NB4 (cell line): ENCODE results near the gene SPOCK3.

Experiments
- MAX ChIP-seq: IDR thresholded peaks from 2 replicates; pipeline ENCODE4 v1.6.1; 2011; ENCODE audit warnings: low read depth, low read length
- POLR2A ChIP-seq: IDR thresholded peaks from 2 replicates; pipeline ENCODE4 v1.6.1; 2011; ENCODE audit warnings: mild to moderate bottlenecking; ENCODE audit not compliant: insufficient read length; ENCODE audit errors: extremely low read depth
- TF ChIP-seq, protein P1 (sequence below): IDR thresholded peaks from one replicate; pipeline ENCODE4 v1.5.1; 2012; ENCODE audit warnings: low read depth, low read length

DNA sequence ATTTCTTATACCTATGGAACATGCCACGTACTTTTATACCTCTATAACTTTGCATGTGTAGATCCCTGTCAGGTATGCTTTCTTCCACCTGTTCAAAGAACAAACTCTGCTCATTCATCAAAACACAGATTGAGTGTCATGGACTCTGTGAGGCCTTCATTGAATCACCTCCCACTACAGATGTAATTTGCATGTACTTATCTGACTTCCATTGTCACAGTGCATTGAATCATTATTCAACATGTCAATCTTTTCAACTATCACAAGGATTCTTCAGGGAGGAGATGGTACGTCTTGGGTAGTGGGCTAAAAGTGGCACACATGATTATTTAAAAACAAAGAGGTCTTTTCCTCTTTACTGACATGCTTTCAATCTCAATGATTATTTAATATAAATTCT is 24.1 kb downstream of the SPOCK3 start:
- no peak for TF ChIP-seq POLR2A
- TF ChIP-seq, protein P1, sequence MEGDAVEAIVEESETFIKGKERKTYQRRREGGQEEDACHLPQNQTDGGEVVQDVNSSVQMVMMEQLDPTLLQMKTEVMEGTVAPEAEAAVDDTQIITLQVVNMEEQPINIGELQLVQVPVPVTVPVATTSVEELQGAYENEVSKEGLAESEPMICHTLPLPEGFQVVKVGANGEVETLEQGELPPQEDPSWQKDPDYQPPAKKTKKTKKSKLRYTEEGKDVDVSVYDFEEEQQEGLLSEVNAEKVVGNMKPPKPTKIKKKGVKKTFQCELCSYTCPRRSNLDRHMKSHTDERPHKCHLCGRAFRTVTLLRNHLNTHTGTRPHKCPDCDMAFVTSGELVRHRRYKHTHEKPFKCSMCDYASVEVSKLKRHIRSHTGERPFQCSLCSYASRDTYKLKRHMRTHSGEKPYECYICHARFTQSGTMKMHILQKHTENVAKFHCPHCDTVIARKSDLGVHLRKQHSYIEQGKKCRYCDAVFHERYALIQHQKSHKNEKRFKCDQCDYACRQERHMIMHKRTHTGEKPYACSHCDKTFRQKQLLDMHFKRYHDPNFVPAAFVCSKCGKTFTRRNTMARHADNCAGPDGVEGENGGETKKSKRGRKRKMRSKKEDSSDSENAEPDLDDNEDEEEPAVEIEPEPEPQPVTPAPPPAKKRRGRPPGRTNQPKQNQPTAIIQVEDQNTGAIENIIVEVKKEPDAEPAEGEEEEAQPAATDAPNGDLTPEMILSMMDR, result no peak
- TF ChIP-seq MAX, result no peak
